Neural cell (in vitro differentiated cells): ENCODE measurements around the gene BMPR2. TPM values are rescaled to one million over a fixed set of nuclear protein-coding genes. Genes with fewer than 3 reads are reported as not detected.
"Not testable (repeated sequence)": the region's sequence is repeated elsewhere in the genome, so short reads cannot be mapped to it uniquely, and the experiment has no call there.

Experiments
- H2AFZ ChIP-seq: fragments of 200-600, 300-800 bp; sonication (generic), shearing (Covaris generic); 2 replicates; pipeline ENCODE4 v1.6.0; 2014; ENCODE audit warnings: low read depth, mild to moderate bottlenecking, antibody characterized with exemption, low read length, moderate library complexity
- H3F3A ChIP-seq: fragments of 200-600 bp; shearing (Covaris generic); 2 replicates; pipeline ENCODE4 v1.6.1; 2016; ENCODE audit warnings: mild to moderate bottlenecking, moderate library complexity, mixed read lengths, antibody characterized with exemption, low read length; ENCODE audit not compliant: insufficient read depth, poor library complexity, severe bottlenecking
- H3K27ac ChIP-seq: fragments of 200-600, 300-800 bp; sonication (generic), shearing (Covaris generic); 2 replicates; pipeline ENCODE4 v1.5.1; 2014; ENCODE audit warnings: mild to moderate bottlenecking, low read length, moderate library complexity
- H3K27me3 ChIP-seq: fragments of 300-800, 200-600 bp; sonication (generic), shearing (Covaris generic); 2 replicates; pipeline ENCODE4 v1.6.0; 2014; ENCODE audit warnings: mild to moderate bottlenecking, low read depth, low read length, moderate library complexity; ENCODE audit not compliant: insufficient read depth
- H3K36me3 ChIP-seq: fragments of 300-800, 200-600 bp; sonication (generic), shearing (Covaris generic); 2 replicates; pipeline ENCODE4 v1.5.1; 2014; ENCODE audit warnings: mild to moderate bottlenecking, antibody characterized with exemption, low read length, moderate library complexity; ENCODE audit not compliant: insufficient read depth
- H3K4me2 ChIP-seq: fragments of 300-800, 200-600 bp; sonication (generic), shearing (Covaris generic); 2 replicates; pipeline ENCODE4 v1.6.0; 2014; ENCODE audit warnings: mild to moderate bottlenecking, low read length
- H3K4me3 ChIP-seq: fragments of 300-800, 200-600 bp; sonication (generic), shearing (Covaris generic); 2 replicates; pipeline ENCODE4 v1.5.1; 2014; ENCODE audit warnings: mild to moderate bottlenecking, low read length, moderate library complexity
- H3K79me2 ChIP-seq: fragments of 200-600 bp; shearing (Covaris generic); replicated peaks from 2 replicates; pipeline ENCODE4 v1.6.0; 2014; ENCODE audit warnings: mild to moderate bottlenecking, low read length, moderate library complexity; ENCODE audit not compliant: insufficient read depth
- H3K9ac ChIP-seq: fragments of 300-800, 200-600 bp; sonication (generic), shearing (Covaris generic); 2 replicates; pipeline ENCODE4 v1.6.1; 2016; ENCODE audit warnings: mild to moderate bottlenecking, low read length, mixed read lengths
- H3K9me2 ChIP-seq: fragments of 200-600 bp; shearing (Covaris generic); 2 replicates; pipeline ENCODE4 v1.6.1; 2016; ENCODE audit warnings: mild to moderate bottlenecking, low read length, mixed read lengths; ENCODE audit not compliant: insufficient read depth
- H3K9me3 ChIP-seq: fragments of 200-600, 300-800 bp; sonication (generic), shearing (Covaris generic); 2 replicates; pipeline ENCODE4 v1.6.1; 2016; ENCODE audit warnings: mild to moderate bottlenecking, mixed run types, low read length, moderate library complexity, mixed read lengths
- H4K20me1 ChIP-seq: fragments of 200-600 bp; shearing (Covaris generic); 2 replicates; pipeline ENCODE4 v1.6.1; 2016; ENCODE audit warnings: mild to moderate bottlenecking, mixed run types; ENCODE audit not compliant: insufficient read depth
- CTCF ChIP-seq: fragments of 450-650 bp; IDR thresholded peaks from 2 replicates; pipeline ENCODE4 v1.5.1; 2014; ENCODE audit warnings: antibody characterized with exemption, mild to moderate bottlenecking, moderate library complexity; ENCODE audit not compliant: poor library complexity, severe bottlenecking
- EP300 ChIP-seq: fragments of 450-650 bp; conservative IDR thresholded peaks from 2 replicates; pipeline ENCODE4 v1.6.1; 2014; ENCODE audit warnings: antibody characterized with exemption, mild to moderate bottlenecking, moderate library complexity; ENCODE audit not compliant: poor library complexity, severe bottlenecking
- EZH2 ChIP-seq: fragments of 200-600, 300-800 bp; shearing (Covaris generic), sonication (generic); IDR thresholded peaks from 2 replicates; pipeline ENCODE4 v1.6.1; 2014; ENCODE audit warnings: antibody characterized with exemption, low read length, borderline replicate concordance, mild to moderate bottlenecking; ENCODE audit not compliant: insufficient read depth, poor library complexity, severe bottlenecking
- MXI1 ChIP-seq: fragments of 450-650 bp; conservative IDR thresholded peaks from 2 replicates; pipeline ENCODE4 v1.6.1; 2014; ENCODE audit warnings: antibody characterized with exemption, mild to moderate bottlenecking; ENCODE audit not compliant: poor library complexity, severe bottlenecking
- POLR2AphosphoS5 ChIP-seq: IDR thresholded peaks from 2 replicates; pipeline ENCODE4 v1.6.1; 2012
- RAD21 ChIP-seq: fragments of 450-650 bp; conservative IDR thresholded peaks from 2 replicates; pipeline ENCODE4 v1.6.1; 2014; ENCODE audit warnings: antibody characterized with exemption, mild to moderate bottlenecking, moderate library complexity
- REST ChIP-seq: IDR thresholded peaks from 2 replicates; pipeline ENCODE4 v1.6.1; 2012; ENCODE audit warnings: borderline replicate concordance
- SMC3 ChIP-seq: fragments of 450-650 bp; conservative IDR thresholded peaks from 2 replicates; pipeline ENCODE4 v1.6.1; 2014; ENCODE audit warnings: antibody characterized with exemption, mild to moderate bottlenecking, moderate library complexity; ENCODE audit not compliant: poor library complexity
- TAF1 ChIP-seq: IDR thresholded peaks from 2 replicates; pipeline ENCODE4 v1.6.1; 2012; ENCODE audit warnings: low read depth
- polyA plus RNA-seq: library from polyadenylated mRNA; depleted of rRNA; stranded (reverse); fragments of >200 nt; gene quantifications from 2 replicates; pipeline ENCODE4 v1.2.3, GENCODE V29; 2014

Gene BMPR2
- polyA plus RNA-seq, 1 donor from 2014 or later = 18.4 TPM

- H3K27me3 ChIP-seq = no peaks in the 10 kb centered on the region
- H3K36me3 ChIP-seq = no peaks in the 10 kb centered on the region
- H3K9me3 ChIP-seq = no peaks in the 10 kb centered on the region
- H3K9ac ChIP-seq = no peak overlapping the region
- H2AFZ ChIP-seq = no peak overlapping the region
- no peak overlapping the region for H3K4me3 ChIP-seq
- TF ChIP-seq SMC3 = no peak
- no peak for TF ChIP-seq EZH2
- TF ChIP-seq RAD21 = no peak
- TF ChIP-seq CTCF = no peak
- TF ChIP-seq TAF1 = no peak
- no peak for TF ChIP-seq REST
- no peak for TF ChIP-seq MXI1
- TF ChIP-seq POLR2AphosphoS5 = no peak
- TF ChIP-seq EP300 = no peak
- no peaks in the 10 kb centered on the region for H3K79me2 ChIP-seq
- H3K9me2 ChIP-seq = no peaks in the 10 kb centered on the region
- no peak overlapping the region for H3K27ac ChIP-seq
- H3K4me2 ChIP-seq = no peak overlapping the region
- H3F3A ChIP-seq = no peaks in the 10 kb centered on the region
- no peaks in the 10 kb centered on the region for H4K20me1 ChIP-seq
Measured at GRCh38 chr2:202355993-202356505, 20.1 kb upstream of the BMPR2 start.

- not testable (repeated sequence) for H3K9me3 ChIP-seq, H3K36me3 ChIP-seq, H3K79me2 ChIP-seq, H2AFZ ChIP-seq, H3K9ac ChIP-seq, H3K27me3 ChIP-seq, H3K9me2 ChIP-seq, H4K20me1 ChIP-seq, H3F3A ChIP-seq, H3K4me2 ChIP-seq, H3K27ac ChIP-seq, H3K4me3 ChIP-seq
Measured at GRCh38 chr2:202358924-202359323, 17.2 kb upstream of the BMPR2 start.

GRCh38 chr2:202360646-202361045 lies 15.5 kb upstream of the BMPR2 start:
- Histone ChIP-seq H3K27me3 (no peaks in the 10 kb centered on the region), H3F3A (no peaks in the 10 kb centered on the region), H3K79me2 (no peaks in the 10 kb centered on the region), H3K9me3 (no peaks in the 10 kb centered on the region), H4K20me1 (no peaks in the 10 kb centered on the region), H3K27ac (no peak overlapping the region), H3K9me2 (no peaks in the 10 kb centered on the region), H3K36me3 (no peaks in the 10 kb centered on the region), H3K4me3 (no peak overlapping the region), H3K9ac (no peak overlapping the region), H3K4me2 (no peak overlapping the region), H2AFZ (no peak overlapping the region)
- TF ChIP-seq EZH2 = no peak
- no peak for TF ChIP-seq POLR2AphosphoS5
- TF ChIP-seq EP300 = no peak
- no peak for TF ChIP-seq RAD21
- no peak for TF ChIP-seq REST
- TF ChIP-seq MXI1 = no peak
- TF ChIP-seq SMC3 = no peak
- no peak for TF ChIP-seq TAF1
- TF ChIP-seq CTCF = no peak
